ENCODE data around the gene VPS26C. TPM values are rescaled to one million over a fixed set of nuclear protein-coding genes. Genes with fewer than 3 reads are reported as not detected.

The VPS26C gene
- total RNA-seq, 1 donor from 2014 or later: 31.2 TPM

- no peak for TF ChIP-seq CTCF (conservative IDR thresholded peaks at IDR 0.05; ENCODE audit: low read depth, low read length)
- no peak overlapping the region for H3K4me3 ChIP-seq (ENCODE audit: low read depth, low read length)
- no peak for DNase-seq (ENCODE audit: low read depth)
These were observed 36.4 kb downstream of the VPS26C start for GRCh38 chr21:37230632-37231248.

GRCh38 chr21:37228003-37228400, 39.1 kb downstream of the VPS26C start:
- DNase-seq (ENCODE audit: low read depth): no peak
- TF ChIP-seq CTCF (conservative IDR thresholded peaks at IDR 0.05; ENCODE audit: low read depth, low read length): no peak
- H3K4me3 ChIP-seq (ENCODE audit: low read depth, low read length): no peak overlapping the region

- H3K4me3 ChIP-seq (ENCODE audit: low read depth, low read length): no peak overlapping the region
- TF ChIP-seq CTCF (conservative IDR thresholded peaks at IDR 0.05; ENCODE audit: low read depth, low read length): no peak
- no peak for DNase-seq (ENCODE audit: low read depth)
These were observed 39.8 kb downstream of the VPS26C start for GRCh38 chr21:37227071-37228002.

GRCh38 chr21:37226041-37226920, 40.9 kb downstream of the VPS26C start:
- no peak for TF ChIP-seq CTCF (conservative IDR thresholded peaks at IDR 0.05; ENCODE audit: low read depth, low read length)
- H3K4me3 ChIP-seq (ENCODE audit: low read depth, low read length): no peak overlapping the region
- no peak for DNase-seq (ENCODE audit: low read depth)

GRCh38 chr21:37224861-37225839, 42.0 kb downstream of the VPS26C start:
- no peak for DNase-seq (ENCODE audit: low read depth)
- no peak for TF ChIP-seq CTCF (conservative IDR thresholded peaks at IDR 0.05; ENCODE audit: low read depth, low read length)
- H3K4me3 ChIP-seq (ENCODE audit: low read depth, low read length): no peak overlapping the region

Measured in epithelial cell of proximal tubule (primary cell).